GM12892 (cell line): ENCODE results near the gene P3H2.
A peak's percentile ranks its signal among the peaks of the same experiment; 100 is the strongest.
"Not testable (repeated sequence)": the region's sequence is repeated elsewhere in the genome, so short reads cannot be mapped to it uniquely, and the experiment has no call there.

Experiments
- DNase-seq: peaks from one replicate; pipeline ENCODE4 v3.0.0; 2011; ENCODE audit not compliant: insufficient read length
- FAIRE-seq: peaks from 2 replicates; lab custom pipeline; 2011; peaks lifted over from hg19 to GRCh38; lab: Jason Lieb, UNC
- POLR2A ChIP-seq: IDR thresholded peaks from 2 replicates; pipeline ENCODE4 v1.6.1; 2011; ENCODE audit warnings: low read depth, low read length, control low read depth
- POLR2AphosphoS5 ChIP-seq: IDR thresholded peaks from 2 replicates; pipeline ENCODE4 v1.6.1; 2011; ENCODE audit warnings: low read depth, low read length, control low read depth
- TAF1 ChIP-seq: IDR thresholded peaks from 2 replicates; pipeline ENCODE4 v1.6.1; 2011; ENCODE audit warnings: low read depth, mild to moderate bottlenecking, control low read depth, low read length, borderline replicate concordance

Gene P3H2

GRCh38 chr3:190076601-190077394 lies 43.9 kb downstream of the P3H2 start:
- TF ChIP-seq POLR2A, result no peak
- TF ChIP-seq POLR2AphosphoS5, result no peak
- TF ChIP-seq TAF1, result no peak
- FAIRE-seq (peak; percentile 66), DNase-seq (no peak)

- DNase-seq (no peak), FAIRE-seq (peak; percentile 57)
- no peak for TF ChIP-seq TAF1
- no peak for TF ChIP-seq POLR2A
- TF ChIP-seq POLR2AphosphoS5, result no peak
Measured at GRCh38 chr3:190076136-190076535, 44.6 kb downstream of the P3H2 start.

GRCh38 chr3:190074817-190075216 lies 45.9 kb downstream of the P3H2 start:
- TF ChIP-seq POLR2A, result no peak
- TF ChIP-seq TAF1, result no peak
- no peak for TF ChIP-seq POLR2AphosphoS5
- FAIRE-seq (peak; percentile 80), DNase-seq (no peak)

GRCh38 chr3:190073264-190074008 lies 47.3 kb downstream of the P3H2 start:
- TF ChIP-seq TAF1 (no peak), POLR2A (no peak; the same call in 1 of the 2 replicates), POLR2AphosphoS5 (no peak)
- no peak for DNase-seq
- peak; percentile 92 for FAIRE-seq

- FAIRE-seq (no peak), DNase-seq (no peak)
- TF ChIP-seq TAF1, result no peak
- no peak for TF ChIP-seq POLR2AphosphoS5
- TF ChIP-seq POLR2A, result no peak
Measured at GRCh38 chr3:190072856-190073255, 47.8 kb downstream of the P3H2 start.

GRCh38 chr3:190071921-190072320 lies 48.8 kb downstream of the P3H2 start:
- not testable (repeated sequence) for DNase-seq, FAIRE-seq

GRCh38 chr3:190070622-190071347 lies 49.9 kb downstream of the P3H2 start:
- TF ChIP-seq POLR2AphosphoS5 (no peak), TAF1 (no peak)
- DNase-seq (no peak), FAIRE-seq (peak; percentile 80)

GRCh38 chr3:190065204-190065603 lies 55.5 kb downstream of the P3H2 start:
- no peak for DNase-seq
- TF ChIP-seq TAF1 (no peak), POLR2AphosphoS5 (no peak), POLR2A (no peak)
- FAIRE-seq, result no peak

GRCh38 chr3:190064659-190065058 lies 56.0 kb downstream of the P3H2 start:
- FAIRE-seq, result no peak
- DNase-seq, result no peak
- TF ChIP-seq POLR2A (no peak), POLR2AphosphoS5 (no peak), TAF1 (no peak)

GRCh38 chr3:190064112-190064511 lies 56.6 kb downstream of the P3H2 start:
- FAIRE-seq, result no peak
- TF ChIP-seq TAF1 (no peak), POLR2AphosphoS5 (no peak), POLR2A (no peak)
- no peak for DNase-seq

- FAIRE-seq, result no peak
- DNase-seq, result no peak
- TF ChIP-seq POLR2AphosphoS5, result no peak
- TF ChIP-seq TAF1, result no peak
- no peak for TF ChIP-seq POLR2A
Measured at GRCh38 chr3:190063490-190063889, 57.2 kb downstream of the P3H2 start.
